Measurements from ENCODE around the gene LUZP2.

- TF ChIP-seq CTCF (conservative IDR thresholded peaks at IDR 0.05; ENCODE audit: low read depth, low read length) (no peak), EZH2 (IDR thresholded peaks at IDR 0.05; ENCODE audit: low read length, unreplicated experiment) (no peak)
Measured at GRCh38 chr11:24872651-24873311, 375.9 kb downstream of the LUZP2 start.

Data from PC-3 (cell line).